Measurements from ENCODE around the gene TMEM87B. TPM values are rescaled to one million over a fixed set of nuclear protein-coding genes. Genes with fewer than 3 reads are reported as not detected.

Gene TMEM87B
- total RNA-seq, 4 donors from 2014 or later = 30.6 to 35.8 (median 34.9) TPM

DNA sequence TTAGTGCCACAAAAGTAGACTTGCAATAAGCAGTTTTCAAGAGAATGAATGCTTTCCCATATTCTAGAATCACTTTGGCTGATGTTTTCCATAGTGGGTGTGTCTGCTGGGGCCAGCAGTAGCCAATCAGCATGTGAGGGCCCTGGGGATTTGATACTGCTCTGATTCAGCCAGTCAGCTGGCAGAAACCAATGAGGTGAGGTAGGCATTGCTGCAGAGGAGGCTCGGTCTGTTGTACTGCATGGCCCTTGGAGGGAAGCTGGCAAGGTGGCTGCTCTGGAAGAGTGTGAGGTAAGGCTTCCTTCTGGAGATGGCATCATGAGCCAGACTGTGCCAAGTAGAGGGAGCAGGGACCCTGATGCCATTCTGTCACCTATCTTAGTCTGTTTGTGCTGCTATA is 22.7 kb downstream of the TMEM87B start:
- 71 to 81% methylated on average over 1 of the region's 1 CpG for WGBS, 2 donors
- no peak for DNase-seq
- Histone ChIP-seq H3K4me3 (replicated peaks in 1 of 3) (no peak overlapping the region), H3K36me3 (peaks cover 9 to 21% of the 10 kb centered on the region in 2 donors), H3K27me3 (no peaks in the 10 kb centered on the region), H3K9me3 (no peaks in the 10 kb centered on the region), H3K4me1 (no peaks in the 10 kb centered on the region), H3K27ac (no peak overlapping the region)
- intact Hi-C loops (cut with DNase I) = no loop called here
- TF ChIP-seq CTCF (IDR thresholded peaks at IDR 0.05) (no peak), POLR2A (IDR thresholded peaks at IDR 0.05) (no peak)

GRCh38 chr2:112081262-112081661 is 26.2 kb downstream of the TMEM87B start:
- TF ChIP-seq POLR2A (IDR thresholded peaks at IDR 0.05) (no peak), CTCF (IDR thresholded peaks at IDR 0.05) (no peak)
- Histone ChIP-seq H3K4me3 (replicated peaks in 1 of 3) (no peak overlapping the region), H3K27ac (no peak overlapping the region), H3K4me1 (no peaks in the 10 kb centered on the region), H3K27me3 (no peaks in the 10 kb centered on the region), H3K9me3 (no peaks in the 10 kb centered on the region), H3K36me3 (peaks cover 18 to 23% of the 10 kb centered on the region in 2 donors)
- no peak for DNase-seq
- intact Hi-C loops (cut with DNase I) = no loop called here
- 81 to 94% methylated on average over 1 of the region's 1 CpG for WGBS, 2 donors

GRCh38 chr2:112084689-112085374 is 29.8 kb downstream of the TMEM87B start:
- H3K9me3 ChIP-seq = no peaks in the 10 kb centered on the region
- TF ChIP-seq POLR2A (IDR thresholded peaks at IDR 0.05) (no peak), CTCF (IDR thresholded peaks at IDR 0.05) (no peak)
- DNase-seq = no peak
- 89 to 91% methylated on average over 4 of the region's 4 CpGs for WGBS, 2 donors
- peaks cover 35 to 36% of the 10 kb centered on the region in 2 donors for H3K36me3 ChIP-seq
- no peaks in the 10 kb centered on the region for H3K4me1 ChIP-seq
- H3K4me3 ChIP-seq (replicated peaks in 1 of 3) = no peak overlapping the region
- no peak overlapping the region for H3K27ac ChIP-seq
- no peaks in the 10 kb centered on the region for H3K27me3 ChIP-seq
- intact Hi-C loops (cut with DNase I) = no loop called here

- no peaks in the 10 kb centered on the region for H3K9me3 ChIP-seq
- DNase-seq = no peak
- H3K4me1 ChIP-seq = no peaks in the 10 kb centered on the region
- TF ChIP-seq POLR2A (IDR thresholded peaks at IDR 0.05) (no peak), CTCF (IDR thresholded peaks at IDR 0.05) (no peak)
- H3K27ac ChIP-seq = no peak overlapping the region
- no peaks in the 10 kb centered on the region for H3K27me3 ChIP-seq
- peaks cover 35 to 41% of the 10 kb centered on the region in 2 donors for H3K36me3 ChIP-seq
- intact Hi-C loops (cut with DNase I) = no loop called here
- no peak overlapping the region for H3K4me3 ChIP-seq (replicated peaks in 1 of 3)
Observed at GRCh38 chr2:112085375-112085730, 30.3 kb downstream of the TMEM87B start.

- TF ChIP-seq POLR2A (IDR thresholded peaks at IDR 0.05) = no peak
- TF ChIP-seq CTCF (IDR thresholded peaks at IDR 0.05) = no peak
- 83 to 88% methylated on average over 9 of the region's 9 CpGs for WGBS, 2 donors
- H3K4me3 ChIP-seq (replicated peaks in 1 of 3) = no peak overlapping the region
- intact Hi-C loops (cut with DNase I) = no loop called here
- no peak overlapping the region for H3K27ac ChIP-seq
- H3K4me1 ChIP-seq = no peaks in the 10 kb centered on the region
- no peaks in the 10 kb centered on the region for H3K9me3 ChIP-seq
- no peak for DNase-seq
- peaks cover 35 to 44% of the 10 kb centered on the region in 2 donors for H3K36me3 ChIP-seq
- no peaks in the 10 kb centered on the region for H3K27me3 ChIP-seq
Observed at GRCh38 chr2:112085916-112086669, 31.0 kb downstream of the TMEM87B start.

Data from thyroid gland (tissue), 4 donors.